Bronchial epithelial cell (primary cell): ENCODE results near the gene COL3A1. TPM values are rescaled to one million over a fixed set of nuclear protein-coding genes. Genes with fewer than 3 reads are reported as not detected.

Experiments used
- DNase-seq: peaks from one replicate; pipeline ENCODE4 v3.0.0-alpha.2; 2010; ENCODE audit warnings: low read depth
- FAIRE-seq: peaks from 2 replicates; lab custom pipeline; 2011; peaks lifted over from hg19 to GRCh38; lab: Jason Lieb, UNC
- H3K27me3 ChIP-seq: 2 replicates; pipeline ENCODE4 v1.5.1; 2011; ENCODE audit warnings: low read length; ENCODE audit not compliant: control insufficient read depth, insufficient read depth
- H3K36me3 ChIP-seq: 2 replicates; pipeline ENCODE4 v1.5.1; 2011; ENCODE audit warnings: low read length; ENCODE audit not compliant: control insufficient read depth, insufficient read depth
- H3K4me3 ChIP-seq: 2 replicates; pipeline ENCODE4 v1.5.1; 2011; ENCODE audit warnings: mild to moderate bottlenecking, low read depth, low read length, control low read depth
- total RNA-seq: library from RNA; depleted of rRNA; stranded (reverse); fragments of >200 nt; gene quantifications from 2 replicates; pipeline ENCODE4 v1.2.1, GENCODE V29; 2014
- TF ChIP-seq, protein P1 (sequence below): IDR thresholded peaks from 2 replicates; pipeline ENCODE4 v1.5.1; 2011; ENCODE audit warnings: mild to moderate bottlenecking, moderate library complexity, low read length, control low read depth, inconsistent platforms; ENCODE audit not compliant: insufficient read depth, severe bottlenecking

COL3A1 gene
- total RNA-seq, 1 donor from 2014 or later = 43.4 TPM

DNA sequence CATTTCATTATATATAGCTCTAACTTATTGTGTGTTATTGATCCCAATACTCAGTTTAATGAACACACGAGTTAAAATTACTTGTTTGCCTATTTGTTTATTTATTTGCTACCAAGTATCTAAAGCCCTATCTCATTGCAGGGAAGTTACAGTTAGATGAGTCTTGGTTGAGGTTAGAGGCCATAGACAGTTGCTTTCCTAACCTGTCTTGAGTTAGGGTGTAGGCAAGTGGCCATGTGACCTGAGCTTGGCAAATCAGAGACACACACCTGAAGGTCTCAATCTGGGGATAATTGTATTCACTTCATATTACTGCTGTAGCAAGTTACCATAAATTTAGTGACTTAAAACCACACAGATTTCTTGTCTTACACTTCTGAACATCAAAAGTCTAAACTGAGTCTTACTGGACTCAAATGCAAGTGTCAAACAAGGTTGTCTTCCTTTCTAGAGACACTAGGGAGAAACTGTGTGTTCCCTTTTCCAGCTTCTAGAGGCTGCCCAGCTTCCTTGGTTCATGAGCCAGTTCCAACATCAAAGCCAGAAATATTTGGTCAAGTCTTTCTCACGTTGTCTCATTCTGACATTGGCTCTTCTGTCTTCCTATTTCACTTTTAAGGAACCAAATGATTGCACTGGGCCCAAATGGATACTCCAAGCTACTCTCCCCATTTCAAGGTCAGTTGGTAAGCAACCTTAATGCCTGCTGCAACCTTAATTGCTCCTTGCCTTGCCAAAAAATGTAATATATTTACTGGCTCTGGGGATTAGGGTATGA lies 39.7 kb downstream of the COL3A1 start:
- TF ChIP-seq, protein P1, sequence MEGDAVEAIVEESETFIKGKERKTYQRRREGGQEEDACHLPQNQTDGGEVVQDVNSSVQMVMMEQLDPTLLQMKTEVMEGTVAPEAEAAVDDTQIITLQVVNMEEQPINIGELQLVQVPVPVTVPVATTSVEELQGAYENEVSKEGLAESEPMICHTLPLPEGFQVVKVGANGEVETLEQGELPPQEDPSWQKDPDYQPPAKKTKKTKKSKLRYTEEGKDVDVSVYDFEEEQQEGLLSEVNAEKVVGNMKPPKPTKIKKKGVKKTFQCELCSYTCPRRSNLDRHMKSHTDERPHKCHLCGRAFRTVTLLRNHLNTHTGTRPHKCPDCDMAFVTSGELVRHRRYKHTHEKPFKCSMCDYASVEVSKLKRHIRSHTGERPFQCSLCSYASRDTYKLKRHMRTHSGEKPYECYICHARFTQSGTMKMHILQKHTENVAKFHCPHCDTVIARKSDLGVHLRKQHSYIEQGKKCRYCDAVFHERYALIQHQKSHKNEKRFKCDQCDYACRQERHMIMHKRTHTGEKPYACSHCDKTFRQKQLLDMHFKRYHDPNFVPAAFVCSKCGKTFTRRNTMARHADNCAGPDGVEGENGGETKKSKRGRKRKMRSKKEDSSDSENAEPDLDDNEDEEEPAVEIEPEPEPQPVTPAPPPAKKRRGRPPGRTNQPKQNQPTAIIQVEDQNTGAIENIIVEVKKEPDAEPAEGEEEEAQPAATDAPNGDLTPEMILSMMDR = no peak
- Histone ChIP-seq H3K36me3 (no peaks in the 10 kb centered on the region), H3K4me3 (no peak overlapping the region), H3K27me3 (no peaks in the 10 kb centered on the region)
- no peak for FAIRE-seq
- DNase-seq = no peak

DNA sequence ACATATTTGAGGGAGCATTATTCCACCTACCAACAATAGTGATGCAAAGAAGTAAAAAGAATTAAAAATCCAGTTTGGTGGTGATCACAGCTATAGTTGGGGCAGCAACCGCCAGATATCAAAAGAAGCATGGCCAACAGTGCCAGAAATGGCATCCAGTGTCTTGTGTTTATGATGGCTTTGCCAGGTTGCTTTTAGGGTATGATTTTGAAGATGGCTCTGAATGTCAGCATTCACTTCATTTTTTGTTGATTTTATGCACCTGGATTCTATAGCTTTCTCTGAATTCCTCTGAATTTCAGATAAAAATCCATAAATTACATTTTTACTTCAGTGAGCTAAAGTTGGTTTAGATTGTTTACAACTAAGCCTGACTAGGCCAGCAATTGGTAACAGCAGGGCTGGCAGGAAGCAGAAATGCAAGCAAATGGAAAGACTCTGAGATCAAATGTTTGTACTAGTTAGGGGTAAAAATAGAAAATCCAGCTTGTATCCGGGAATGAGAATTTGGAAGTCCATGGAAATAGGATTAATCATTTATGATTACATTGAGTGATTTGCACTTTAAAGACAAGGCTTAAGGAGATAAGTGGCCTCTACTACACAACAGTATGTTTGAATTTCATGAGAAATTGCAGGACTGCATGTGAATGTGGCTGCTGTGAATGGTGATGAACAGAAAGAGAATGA lies 40.4 kb downstream of the COL3A1 start:
- Histone ChIP-seq H3K36me3 (no peaks in the 10 kb centered on the region), H3K4me3 (no peak overlapping the region), H3K27me3 (no peaks in the 10 kb centered on the region)
- FAIRE-seq (no peak), DNase-seq (no peak)
- TF ChIP-seq, protein P1 = no peak

- Histone ChIP-seq H3K27me3 (no peaks in the 10 kb centered on the region), H3K36me3 (no peaks in the 10 kb centered on the region), H3K4me3 (no peak overlapping the region)
- FAIRE-seq (no peak), DNase-seq (no peak)
- TF ChIP-seq, protein P1 = no peak
Observed at GRCh38 chr2:189015359-189015758, 41.2 kb downstream of the COL3A1 start.

- Histone ChIP-seq H3K36me3 (no peaks in the 10 kb centered on the region), H3K4me3 (no peak overlapping the region), H3K27me3 (no peaks in the 10 kb centered on the region)
- TF ChIP-seq, protein P1 = no peak
- DNase-seq (no peak), FAIRE-seq (no peak)
Observed at GRCh38 chr2:189016311-189016861, 42.2 kb downstream of the COL3A1 start.

GRCh38 chr2:189018631-189019030 lies 44.5 kb downstream of the COL3A1 start:
- no peak for DNase-seq
- Histone ChIP-seq H3K36me3 (no peaks in the 10 kb centered on the region), H3K4me3 (no peak overlapping the region), H3K27me3 (no peaks in the 10 kb centered on the region)
- FAIRE-seq = no peak
- TF ChIP-seq, protein P1 = no peak
